Caco-2 (cell line): ENCODE data around the gene PCDHA2. TPM values are rescaled to one million over a fixed set of nuclear protein-coding genes. Genes with fewer than 3 reads are reported as not detected.
"Not testable (repeated sequence)": the region's sequence is repeated elsewhere in the genome, so short reads cannot be mapped to it uniquely, and the experiment has no call there.

ENCODE experiments used
- BruUV-seq: library from RNA; stranded (reverse); fragments of 400-500 nt; replicated peaks from 2 replicates; lab custom pipeline; 2021; lab: Mats Ljungman, UMichigan
- CTCF ChIA-PET: fragments of 300-600 bp; sonication (Branson Sonifier 250); formaldehyde crosslinking; loops from one replicate; lab custom pipeline; 2022; ENCODE audit warnings: antibody characterized with exemption; lab: Charles Lee
- POLR2A ChIA-PET: fragments of 300-600 bp; sonication (Branson Sonifier 250); formaldehyde crosslinking; loops from one replicate; lab custom pipeline; 2022; ENCODE audit warnings: antibody characterized with exemption; lab: Charles Lee
- DNase-seq, 2 experiments: peaks; one replicate each; pipeline versions ENCODE4 v3.0.0 to v3.0.0-alpha.2; 2020 to 2022
- H3K27me3 ChIP-seq: replicated peaks from 2 replicates; pipeline ENCODE4 v1.6.0; 2011; ENCODE audit warnings: low read length; ENCODE audit not compliant: control insufficient read depth, insufficient read depth
- H3K36me3 ChIP-seq: 2 replicates; pipeline ENCODE4 v1.5.1; 2011; ENCODE audit warnings: low read length; ENCODE audit not compliant: control insufficient read depth, insufficient read depth
- H3K4me1 ChIP-seq: fragments of 250-450 bp; sonication (Bioruptor Pico); 2 replicates; pipeline ENCODE4 v1.5.1; 2020; ENCODE audit warnings: mild to moderate bottlenecking
- H3K4me3 ChIP-seq: 2 replicates; pipeline ENCODE4 v1.5.1; 2011; ENCODE audit warnings: low read depth, mild to moderate bottlenecking, control low read depth, low read length
- H3K9me3 ChIP-seq: fragments of 250-450 bp; sonication (Bioruptor Pico); 2 replicates; pipeline ENCODE4 v1.5.1; 2020; ENCODE audit warnings: mild to moderate bottlenecking, moderate library complexity
- H3K27ac Mint-ChIP-seq: one replicate; pipeline ENCODE4 v1.8.0; 2022; ENCODE audit warnings: mixed read lengths; ENCODE audit not compliant: unreplicated experiment
- H3K27me3 Mint-ChIP-seq: one replicate; pipeline ENCODE4 v1.8.0; 2022; ENCODE audit warnings: mixed read lengths; ENCODE audit not compliant: insufficient read depth, unreplicated experiment
- H3K36me3 Mint-ChIP-seq: one replicate; pipeline ENCODE4 v1.8.0; 2022; ENCODE audit warnings: mild to moderate bottlenecking, mixed read lengths; ENCODE audit not compliant: insufficient read depth, unreplicated experiment
- H3K4me1 Mint-ChIP-seq: one replicate; pipeline ENCODE4 v1.8.0; 2022; ENCODE audit warnings: low read depth, mixed read lengths; ENCODE audit not compliant: unreplicated experiment
- H3K4me3 Mint-ChIP-seq: one replicate; pipeline ENCODE4 v1.8.0; 2022; ENCODE audit warnings: mild to moderate bottlenecking, moderate library complexity, mixed read lengths; ENCODE audit not compliant: unreplicated experiment
- H3K9me3 Mint-ChIP-seq: one replicate; pipeline ENCODE4 v1.8.0; 2022; ENCODE audit warnings: mixed read lengths; ENCODE audit not compliant: unreplicated experiment
- CTCF ChIP-seq, 2 experiments: fragments of 200-600 bp in 1 of 2; IDR thresholded peaks; 1 replicate in 1 of 2; 2 replicates in 1 of 2; pipeline versions ENCODE4 v1.5.1 to v1.8.0; 2011 to 2022; ENCODE audit warnings: antibody characterized with exemption in 1 of 2, control low read depth in 1 of 2, inconsistent platforms in 1 of 2, low read depth in 1 of 2, low read length in 1 of 2, mild to moderate bottlenecking in 1 of 2, moderate library complexity in 1 of 2; ENCODE audit not compliant: insufficient read depth in 1 of 2, severe bottlenecking in 1 of 2, unreplicated experiment in 1 of 2
- intact Hi-C: fragments of 100-400 bp; cut with micrococcal nuclease; formaldehyde crosslinking; loops from one replicate; pipeline ENCODE4 v1.10.0; 2022; ENCODE audit not compliant: unreplicated experiment
- total RNA-seq: library from RNA; stranded (reverse); gene quantifications from 2 replicates; pipeline ENCODE4 v1.2.3, GENCODE V29; 2022

PCDHA2 gene
- total RNA-seq, 1 experiment from 2014 or later: not detected

GRCh38 chr5:140833993-140834392, 39.3 kb downstream of the PCDHA2 start, which contains the start of gene PCDHA7:
PCDHA7 (plus strand) TSS chr5:140834269; CDS start chr5:140834384, 115 bp downstream.
- intact Hi-C loops: no loop called here
- H3K4me3 ChIP-seq: no peak within 1 kb of the TSS
- no TSS peak for BruUV-seq
- no peaks in the 10 kb centered on the region; the same call in none of the 2 replicates for H3K9me3 ChIP-seq
- Mint-ChIP-seq H3K9me3 (no peaks in the 10 kb centered on the region), H3K36me3 (no peaks in the 10 kb centered on the region), H3K4me1 (no peaks in the 10 kb centered on the region), H3K27me3 (no peaks in the 10 kb centered on the region), H3K4me3 (no peak within 1 kb of the TSS), H3K27ac (no peak within 1 kb of the TSS)
- TF ChIP-seq CTCF (IDR thresholded peaks at IDR 0.05; ENCODE audit: insufficient read depth in 1 of 2, low read depth in 1 of 2, low read length in 1 of 2, severe bottlenecking in 1 of 2, unreplicated experiment in 1 of 2): no peak
- no peaks in the 10 kb centered on the region for H3K36me3 ChIP-seq
- no peaks in the 10 kb centered on the region for H3K27me3 ChIP-seq
- H3K4me1 ChIP-seq: no peaks in the 10 kb centered on the region
- no peak for DNase-seq
- CTCF ChIA-PET: no interaction called here
- POLR2A ChIA-PET: no interaction called here

- H3K36me3 Mint-ChIP-seq, H3K4me3 Mint-ChIP-seq, H3K36me3 ChIP-seq, H3K27me3 Mint-ChIP-seq, CTCF ChIA-PET, H3K9me3 Mint-ChIP-seq, H3K4me1 Mint-ChIP-seq, H3K27me3 ChIP-seq, H3K4me3 ChIP-seq, H3K27ac Mint-ChIP-seq, intact Hi-C loops, BruUV-seq, POLR2A ChIA-PET, DNase-seq, H3K4me1 ChIP-seq, H3K9me3 ChIP-seq: not testable (repeated sequence)
Measured at GRCh38 chr5:140834439-140835008, 39.9 kb downstream of the PCDHA2 start.

GRCh38 chr5:140835622-140836510, 41.2 kb downstream of the PCDHA2 start:
- Histone ChIP-seq H3K4me3 (no peak overlapping the region), H3K4me1 (no peaks in the 10 kb centered on the region), H3K36me3 (no peaks in the 10 kb centered on the region), H3K27me3 (no peaks in the 10 kb centered on the region), H3K9me3 (no peaks in the 10 kb centered on the region; the same call in none of the 2 replicates)
- Mint-ChIP-seq H3K4me1 (no peaks in the 10 kb centered on the region), H3K27me3 (no peaks in the 10 kb centered on the region), H3K9me3 (no peaks in the 10 kb centered on the region), H3K36me3 (no peaks in the 10 kb centered on the region), H3K4me3 (no peak overlapping the region), H3K27ac (no peak overlapping the region)
- POLR2A ChIA-PET: no interaction called here
- no peak for DNase-seq
- intact Hi-C loops: no loop called here
- no peak for TF ChIP-seq CTCF (IDR thresholded peaks at IDR 0.05; ENCODE audit: insufficient read depth in 1 of 2, low read depth in 1 of 2, low read length in 1 of 2, severe bottlenecking in 1 of 2, unreplicated experiment in 1 of 2)
- BruUV-seq: no TSS peak
- CTCF ChIA-PET: no interaction called here
